Suprapubic skin (tissue), 3 donors: ENCODE results near the gene ANO2.

Experiments
- EP300 ChIP-seq: sonication (generic); formaldehyde crosslinking; IDR thresholded peaks from one replicate; pipeline ENCODE4 v1.6.1; 2017; ENCODE audit warnings: antibody characterized with exemption
- POLR2A ChIP-seq, 2 donors: fragments of 450-650 bp; IDR thresholded peaks; one replicate each; pipeline ENCODE4 v1.6.1; 2017; ENCODE audit warnings: antibody characterized with exemption in 2 of 2, mild to moderate bottlenecking in 2 of 2, moderate library complexity in 2 of 2
- TF ChIP-seq, protein P1 (sequence below), 2 donors: fragments of 200-600 bp in 1 of 2; fragments of 450-650 bp in 1 of 2; sonication (generic) in 1 of 2; IDR thresholded peaks; one replicate each; pipeline ENCODE4 v1.5.1; 2016 to 2019; ENCODE audit warnings: antibody characterized with exemption in 2 of 2, mild to moderate bottlenecking in 1 of 2, moderate library complexity in 1 of 2

DNA sequence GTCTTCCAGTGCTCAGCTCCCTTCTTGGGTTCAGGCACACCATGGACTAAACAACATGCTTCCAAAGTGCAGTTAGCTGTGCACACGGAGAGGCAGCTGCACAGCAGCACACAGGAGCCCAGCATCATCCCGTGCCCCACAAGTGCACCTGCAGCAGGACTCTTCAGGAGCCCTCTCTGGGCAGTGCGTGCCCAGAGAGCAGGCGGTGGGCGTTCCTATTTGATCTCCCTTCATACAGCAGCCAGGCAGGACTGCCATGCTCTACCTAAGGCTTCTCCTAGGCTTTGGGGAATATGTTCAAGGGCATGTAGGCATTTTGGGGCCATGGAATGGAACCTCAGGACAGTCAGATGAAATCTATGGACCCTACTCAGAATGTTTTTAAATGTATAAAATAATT, 35.5 kb downstream of the ANO2 start:
- TF ChIP-seq, protein P1, sequence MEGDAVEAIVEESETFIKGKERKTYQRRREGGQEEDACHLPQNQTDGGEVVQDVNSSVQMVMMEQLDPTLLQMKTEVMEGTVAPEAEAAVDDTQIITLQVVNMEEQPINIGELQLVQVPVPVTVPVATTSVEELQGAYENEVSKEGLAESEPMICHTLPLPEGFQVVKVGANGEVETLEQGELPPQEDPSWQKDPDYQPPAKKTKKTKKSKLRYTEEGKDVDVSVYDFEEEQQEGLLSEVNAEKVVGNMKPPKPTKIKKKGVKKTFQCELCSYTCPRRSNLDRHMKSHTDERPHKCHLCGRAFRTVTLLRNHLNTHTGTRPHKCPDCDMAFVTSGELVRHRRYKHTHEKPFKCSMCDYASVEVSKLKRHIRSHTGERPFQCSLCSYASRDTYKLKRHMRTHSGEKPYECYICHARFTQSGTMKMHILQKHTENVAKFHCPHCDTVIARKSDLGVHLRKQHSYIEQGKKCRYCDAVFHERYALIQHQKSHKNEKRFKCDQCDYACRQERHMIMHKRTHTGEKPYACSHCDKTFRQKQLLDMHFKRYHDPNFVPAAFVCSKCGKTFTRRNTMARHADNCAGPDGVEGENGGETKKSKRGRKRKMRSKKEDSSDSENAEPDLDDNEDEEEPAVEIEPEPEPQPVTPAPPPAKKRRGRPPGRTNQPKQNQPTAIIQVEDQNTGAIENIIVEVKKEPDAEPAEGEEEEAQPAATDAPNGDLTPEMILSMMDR (IDR thresholded peaks at IDR 0.05) = no peak
- TF ChIP-seq POLR2A (IDR thresholded peaks at IDR 0.05) (no peak), EP300 (no peak)
